H1 (cell line): Measurements from ENCODE around the gene ANGPTL8. TPM values are rescaled to one million over a fixed set of nuclear protein-coding genes. Genes with fewer than 3 reads are reported as not detected.

ENCODE experiments used
- CTCF ChIA-PET: fragments of 300-600 bp; sonication (Branson Sonifier 250); formaldehyde crosslinking; loops from one replicate; lab custom pipeline; 2021; ENCODE audit not compliant: partially characterized antibody; lab: Charles Lee
- POLR2A ChIA-PET: fragments of 300-600 bp; sonication (Branson Sonifier 250); formaldehyde crosslinking; loops from one replicate; lab custom pipeline; 2021; ENCODE audit warnings: inconsistent platforms; ENCODE audit not compliant: partially characterized antibody; lab: Charles Lee
- DNase-seq, 2 experiments: peaks; one replicate each; pipeline versions ENCODE4 v3.0.0 to v3.0.0-alpha.2; 2010 to 2022; ENCODE audit warnings: low spot score in 2 of 2, low read depth in 1 of 2, mixed read lengths in 1 of 2
- FAIRE-seq: peaks from 2 replicates; lab custom pipeline; 2011; peaks lifted over from hg19 to GRCh38; lab: Jason Lieb, UNC
- H2AFZ ChIP-seq: 2 replicates; pipeline ENCODE4 v1.8.1; 2012; ENCODE audit warnings: low read length, inconsistent platforms
- H2AK5ac ChIP-seq: 2 replicates; pipeline ENCODE4 v1.6.1; 2013; ENCODE audit warnings: low read depth, low read length
- H2BK120ac ChIP-seq: replicated peaks from 2 replicates; pipeline ENCODE3; 2013; ENCODE audit warnings: low read depth, low read length, inconsistent platforms
- H2BK12ac ChIP-seq: 2 replicates; pipeline ENCODE4 v1.6.1; 2013; ENCODE audit warnings: low read depth, low read length
- H2BK15ac ChIP-seq: 2 replicates; pipeline ENCODE4 v1.6.1; 2013; ENCODE audit warnings: low read length
- H2BK20ac ChIP-seq: 2 replicates; pipeline ENCODE4 v1.6.1; 2013; ENCODE audit warnings: low read length
- H2BK5ac ChIP-seq: 2 replicates; pipeline ENCODE4 v1.6.1; 2013; ENCODE audit warnings: low read depth, low read length
- H3K14ac ChIP-seq: 2 replicates; pipeline ENCODE4 v1.6.1; 2013; ENCODE audit warnings: inconsistent platforms; ENCODE audit not compliant: insufficient read length
- H3K18ac ChIP-seq: 2 replicates; pipeline ENCODE4 v1.6.1; 2013; ENCODE audit warnings: low read length; ENCODE audit errors: extremely low read depth
- H3K23ac ChIP-seq: 2 replicates; pipeline ENCODE4 v1.6.1; 2013; ENCODE audit warnings: inconsistent platforms; ENCODE audit not compliant: insufficient read length
- H3K23me2 ChIP-seq: 2 replicates; pipeline ENCODE4 v1.6.1; 2013; ENCODE audit warnings: low read depth, low read length
- H3K27ac ChIP-seq: 2 replicates; pipeline ENCODE4 v1.6.1; 2011; ENCODE audit warnings: low read depth, low read length, inconsistent platforms
- H3K27me3 ChIP-seq, 4 experiments: replicated peaks in 1 of 4; 1 replicate in 1 of 4; 2 replicates in 3 of 4; pipeline versions ENCODE4 v1.6.1 to v1.8.1; 2011 to 2013; ENCODE audit warnings: low read length in 3 of 4, mild to moderate bottlenecking in 3 of 4, inconsistent platforms in 2 of 4, mixed read lengths in 2 of 4, moderate library complexity in 1 of 4; ENCODE audit not compliant: control insufficient read depth in 3 of 4, insufficient read depth in 3 of 4; ENCODE audit errors: extremely low read depth in 1 of 4
- H3K36me3 ChIP-seq, 4 experiments: 2 replicates each; pipeline versions ENCODE4 v1.6.1 to v1.8.1; 2011 to 2013; ENCODE audit warnings: mild to moderate bottlenecking in 4 of 4, low read length in 3 of 4, moderate library complexity in 2 of 4, control low read depth in 1 of 4, inconsistent platforms in 1 of 4; ENCODE audit not compliant: insufficient read depth in 4 of 4, control insufficient read depth in 2 of 4
- H3K4ac ChIP-seq: replicated peaks from 2 replicates; pipeline ENCODE3; 2013; ENCODE audit warnings: low read length, low read depth, mixed read lengths, inconsistent platforms; ENCODE audit not compliant: insufficient read length
- H3K4me1 ChIP-seq, 4 experiments: replicated peaks in 1 of 4; 1 replicate in 1 of 4; 2 replicates in 3 of 4; pipeline versions ENCODE4 v1.6.1 to v1.8.1; 2011 to 2013; ENCODE audit warnings: low read length in 3 of 4, inconsistent platforms in 2 of 4, mixed read lengths in 1 of 4; ENCODE audit not compliant: insufficient read depth in 4 of 4, control insufficient read depth in 3 of 4
- H3K4me2 ChIP-seq, 2 experiments: 2 replicates each; pipeline versions ENCODE4 v1.6.1 to v1.8.1; 2011 to 2013; ENCODE audit warnings: low read depth in 2 of 2, low read length in 2 of 2, control low read depth in 1 of 2, inconsistent platforms in 1 of 2, mild to moderate bottlenecking in 1 of 2; ENCODE audit not compliant: insufficient read depth in 1 of 2
- H3K4me3 ChIP-seq, 4 experiments: fragments of 200-600, 300-600 bp in 1 of 4; sonication (generic), shearing (Covaris generic), sonication (Bioruptor Twin) in 1 of 4; 2 replicates each; pipeline versions ENCODE4 v1.5.1 to v1.8.1; 2011 to 2016; ENCODE audit warnings: low read length in 4 of 4, low read depth in 3 of 4, control low read depth in 2 of 4, inconsistent platforms in 2 of 4, mild to moderate bottlenecking in 2 of 4, mixed read lengths in 1 of 4, moderate library complexity in 1 of 4; ENCODE audit not compliant: insufficient read depth in 2 of 4; ENCODE audit errors: extremely low read depth in 1 of 4
- H3K56ac ChIP-seq: replicated peaks from 2 replicates; pipeline ENCODE3; 2013; ENCODE audit warnings: low read depth, mild to moderate bottlenecking, mixed read lengths, low read length, inconsistent platforms; ENCODE audit not compliant: insufficient read length
- H3K79me1 ChIP-seq: 2 replicates; pipeline ENCODE4 v1.6.1; 2013; ENCODE audit warnings: low read depth, low read length, control low read depth
- H3K79me2 ChIP-seq, 2 experiments: 2 replicates each; pipeline versions ENCODE4 v1.6.1 to v1.8.1; 2012 to 2013; ENCODE audit warnings: low read length in 2 of 2, mild to moderate bottlenecking in 2 of 2, inconsistent platforms in 1 of 2; ENCODE audit not compliant: insufficient read depth in 2 of 2, control insufficient read depth in 1 of 2
- H3K9ac ChIP-seq, 4 experiments: replicated peaks in 1 of 4; 1 replicate in 1 of 4; 2 replicates in 3 of 4; pipeline versions ENCODE4 v1.6.1 to v1.8.1; 2011 to 2013; ENCODE audit warnings: low read depth in 3 of 4, low read length in 3 of 4, control low read depth in 2 of 4, mild to moderate bottlenecking in 2 of 4, moderate library complexity in 2 of 4, inconsistent platforms in 1 of 4; ENCODE audit errors: extremely low read depth in 1 of 4
- H3K9me3 ChIP-seq, 2 experiments: 2 replicates each; pipeline versions ENCODE4 v1.6.1 to v1.8.1; 2012 to 2013; ENCODE audit warnings: mild to moderate bottlenecking in 2 of 2, moderate library complexity in 2 of 2, control low read depth in 1 of 2, inconsistent platforms in 1 of 2, low read depth in 1 of 2, low read length in 1 of 2, mixed read lengths in 1 of 2; ENCODE audit not compliant: insufficient read depth in 2 of 2
- H4K20me1 ChIP-seq, 2 experiments: replicated peaks in 1 of 2; 2 replicates each; pipeline versions ENCODE3 to v1.8.1; 2011 to 2013; ENCODE audit warnings: inconsistent platforms in 2 of 2, low read length in 2 of 2, mild to moderate bottlenecking in 1 of 2; ENCODE audit not compliant: insufficient read depth in 2 of 2, control insufficient read depth in 1 of 2
- H4K5ac ChIP-seq: 2 replicates; pipeline ENCODE4 v1.6.1; 2013; ENCODE audit warnings: low read length, low read depth, mixed read lengths, inconsistent platforms; ENCODE audit not compliant: insufficient read length
- H4K8ac ChIP-seq: 2 replicates; pipeline ENCODE4 v1.8.0; 2013; ENCODE audit warnings: mild to moderate bottlenecking, moderate library complexity, low read length, inconsistent platforms; ENCODE audit not compliant: insufficient read depth; ENCODE audit errors: extremely low read depth
- H4K91ac ChIP-seq: replicated peaks from 2 replicates; pipeline ENCODE3; 2013; ENCODE audit warnings: low read length, mixed read lengths, inconsistent platforms; ENCODE audit not compliant: insufficient read length
- BRCA1 ChIP-seq: IDR thresholded peaks from 2 replicates; pipeline ENCODE4 v1.6.1; 2012; ENCODE audit warnings: low read depth, low read length, improper control_type of control experiment
- CHD1 ChIP-seq: IDR thresholded peaks from 2 replicates; pipeline ENCODE4 v1.6.1; 2012; ENCODE audit warnings: low read depth, low read length, improper control_type of control experiment
- CREB1 ChIP-seq: IDR thresholded peaks from 2 replicates; pipeline ENCODE4 v1.6.1; 2012; ENCODE audit warnings: inconsistent platforms
- EZH2 ChIP-seq: fragments of 200-600 bp; sonication (generic); IDR thresholded peaks from 2 replicates; pipeline ENCODE4 v1.7.1; 2012; ENCODE audit warnings: low read depth, mild to moderate bottlenecking, moderate library complexity, low read length, inconsistent platforms; ENCODE audit not compliant: severe bottlenecking
- GABPA ChIP-seq: IDR thresholded peaks from 2 replicates; pipeline ENCODE4 v1.6.1; 2011; ENCODE audit warnings: mild to moderate bottlenecking, low read length, moderate library complexity, borderline replicate concordance; ENCODE audit not compliant: insufficient read depth
- HDAC6 ChIP-seq: IDR thresholded peaks from one replicate; pipeline ENCODE4 v1.7.1; 2012; ENCODE audit warnings: low read depth, mild to moderate bottlenecking, inconsistent platforms, low read length, moderate library complexity
- PHF8 ChIP-seq: fragments of 200-600 bp; sonication (generic); conservative IDR thresholded peaks from 2 replicates; pipeline ENCODE4 v1.7.1; 2012; ENCODE audit warnings: low read depth, mild to moderate bottlenecking, inconsistent platforms, low read length, moderate library complexity
- POLR2A ChIP-seq, 2 experiments: IDR thresholded peaks; 1 replicate in 1 of 2; 2 replicates in 1 of 2; pipeline ENCODE4 v1.6.1; 2011; ENCODE audit warnings: low read depth in 2 of 2, low read length in 2 of 2, mild to moderate bottlenecking in 2 of 2; ENCODE audit errors: control extremely low read depth in 1 of 2
- POLR2AphosphoS5 ChIP-seq: IDR thresholded peaks from 2 replicates; pipeline ENCODE4 v1.6.1; 2011; ENCODE audit warnings: low read depth, low read length
- SP4 ChIP-seq: IDR thresholded peaks from 2 replicates; pipeline ENCODE4 v1.6.1; 2012; ENCODE audit warnings: low read length, inconsistent platforms
- TEAD4 ChIP-seq: IDR thresholded peaks from 2 replicates; pipeline ENCODE4 v1.6.1; 2012; ENCODE audit warnings: low read depth, low read length, inconsistent platforms, mixed read lengths
- WGBS, 2 experiments: shearing (Covaris generic) in 1 of 2; methylation state at CpG; one replicate each; pipeline versions ENCODE4 v1.1.6 to v1.1.7; 2013 to 2015; ENCODE audit warnings: low lambda C conversion rate in 2 of 2, mixed read lengths in 2 of 2, inconsistent platforms in 1 of 2, low coverage in 1 of 2, missing lambda C conversion rate in 1 of 2; ENCODE audit not compliant: insufficient replicate concordance in 2 of 2, insufficient coverage in 1 of 2, insufficient read length in 1 of 2; ENCODE audit errors: extremely low coverage in 1 of 2, missing lambda C conversion rate in 1 of 2; 5-methylcytosine and 5-hydroxymethylcytosine counted together
- polyA plus RNA-seq, 7 experiments: library from polyadenylated mRNA; depleted of rRNA in 3 of 7; stranded (reverse) in 5 of 7; unstranded in 2 of 7; fragments of >200 nt in 5 of 7; fragments of 200-250 nt in 2 of 7; gene quantifications; 1 replicate in 5 of 7; 2 replicates in 1 of 7; 4 replicates in 1 of 7; pipeline versions ENCODE4 v1.2.1 to v1.2.3, GENCODE V29; 2011 to 2013; ENCODE audit warnings: missing spikeins in 2 of 7, mixed read lengths in 2 of 7
- total RNA-seq: library from RNA; stranded (reverse); fragmentation: NEBNext Ultra II Directional; extraction: Animal tissue kit (Norgen Biotek cat#: 25700); gene quantifications from 2 replicates; pipeline ENCODE4 v1.2.1, GENCODE V29; 2021
- TF ChIP-seq, protein P1 (sequence below): IDR thresholded peaks from 2 replicates; pipeline ENCODE4 v1.6.1; 2012; ENCODE audit warnings: inconsistent platforms
- TF ChIP-seq, protein P2 (sequence below): IDR thresholded peaks from 2 replicates; pipeline ENCODE4 v1.6.1; 2011; ENCODE audit warnings: low read length, improper control_type of control experiment

The ANGPTL8 gene
- total and polyA plus RNA-seq, 2 of the 8 experiments (the other 6 are each of a cell fraction or from before 2014, with no cell fraction given) = not detected

DNA sequence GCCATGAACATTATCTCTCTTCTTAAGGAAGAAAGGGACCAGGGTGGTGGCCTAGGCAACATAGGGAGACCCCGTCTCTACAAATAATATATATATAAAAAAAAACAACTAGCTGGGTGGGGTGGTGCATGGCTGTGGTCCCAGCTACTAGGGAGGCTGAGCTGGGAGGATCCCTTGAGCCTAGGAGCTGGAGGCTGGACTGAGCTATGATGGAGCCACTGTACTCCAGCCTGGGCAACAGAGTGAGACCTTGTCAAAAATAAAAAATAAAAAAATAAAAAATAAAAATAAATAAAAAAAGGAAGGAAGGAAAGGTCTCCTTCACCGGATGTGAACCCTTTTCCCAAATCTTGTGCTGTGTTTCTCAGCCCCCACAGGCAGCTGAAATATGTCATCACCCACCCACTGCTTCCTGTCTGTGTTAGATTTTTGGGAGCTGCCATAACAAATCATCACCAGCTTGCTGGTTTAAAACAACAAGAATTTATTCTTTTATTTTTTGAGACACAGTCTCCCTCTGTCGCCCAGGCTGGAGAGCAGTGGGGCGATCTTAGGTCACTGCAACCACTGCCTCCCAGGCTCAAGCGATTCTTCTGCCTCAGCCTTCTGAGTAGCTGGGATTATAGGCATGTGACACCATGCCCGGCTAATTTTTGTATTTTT, 47.0 kb downstream of the ANGPTL8 start:
- Histone ChIP-seq H4K91ac (no peak overlapping the region), H2AK5ac (no peak overlapping the region), H3K27me3 (no peaks in the 10 kb centered on the region), H4K5ac (no peak overlapping the region), H3K14ac (no peak overlapping the region), H3K23me2 (no peaks in the 10 kb centered on the region; the same call in 1 of the 2 replicates), H4K8ac (no peak overlapping the region), H3K79me1 (no peaks in the 10 kb centered on the region), H3K4me2 (no peak overlapping the region), H2BK5ac (no peak overlapping the region), H3K27ac (no peak overlapping the region), H3K9ac (no peak overlapping the region), H2BK15ac (no peak overlapping the region), H2AFZ (no peak overlapping the region), H3K9me3 (no peaks in the 10 kb centered on the region), H3K18ac (no peak overlapping the region), H4K20me1 (no peaks in the 10 kb centered on the region), H3K4ac (no peak overlapping the region), H2BK20ac (no peak overlapping the region), H3K23ac (no peak overlapping the region), H3K4me3 (no peak overlapping the region), H2BK120ac (no peak overlapping the region), H3K4me1 (no peaks in the 10 kb centered on the region), H2BK12ac (no peak overlapping the region), H3K79me2 (no peaks in the 10 kb centered on the region), H3K56ac (no peak overlapping the region), H3K36me3 (no peaks in the 10 kb centered on the region)
- POLR2A ChIA-PET = no interaction called here
- CTCF ChIA-PET = interaction anchor here (0.7 to 1.6 kb wide), 10 partner anchors 13 to 283 kb away, joined by 3 to 6 read pairs (median 3); partner anchors contain the start of gene DOCK6
- no peak for FAIRE-seq
- TF ChIP-seq TEAD4 (no peak), HDAC6 (no peak), PHF8 (no peak), EZH2 (no peak), POLR2AphosphoS5 (no peak), CHD1 (no peak), BRCA1 (no peak), SP4 (no peak), POLR2A (IDR thresholded peaks at IDR 0.05; ENCODE audit: control extremely low read depth in 1 of 2, low read depth in 2 of 2, low read length in 2 of 2) (no peak), GABPA (no peak), CREB1 (no peak)
- TF ChIP-seq, protein P1, sequence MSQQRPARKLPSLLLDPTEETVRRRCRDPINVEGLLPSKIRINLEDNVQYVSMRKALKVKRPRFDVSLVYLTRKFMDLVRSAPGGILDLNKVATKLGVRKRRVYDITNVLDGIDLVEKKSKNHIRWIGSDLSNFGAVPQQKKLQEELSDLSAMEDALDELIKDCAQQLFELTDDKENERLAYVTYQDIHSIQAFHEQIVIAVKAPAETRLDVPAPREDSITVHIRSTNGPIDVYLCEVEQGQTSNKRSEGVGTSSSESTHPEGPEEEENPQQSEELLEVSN = no peak
- TF ChIP-seq, protein P2, sequence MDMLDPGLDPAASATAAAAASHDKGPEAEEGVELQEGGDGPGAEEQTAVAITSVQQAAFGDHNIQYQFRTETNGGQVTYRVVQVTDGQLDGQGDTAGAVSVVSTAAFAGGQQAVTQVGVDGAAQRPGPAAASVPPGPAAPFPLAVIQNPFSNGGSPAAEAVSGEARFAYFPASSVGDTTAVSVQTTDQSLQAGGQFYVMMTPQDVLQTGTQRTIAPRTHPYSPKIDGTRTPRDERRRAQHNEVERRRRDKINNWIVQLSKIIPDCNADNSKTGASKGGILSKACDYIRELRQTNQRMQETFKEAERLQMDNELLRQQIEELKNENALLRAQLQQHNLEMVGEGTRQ = no peak
- WGBS, 2 experiments = 94% methylated on average over 5 of the region's 6 CpGs; no CpG with 5 or more reads in 1 of the 2 experiments
- DNase-seq = no peak
